GM12878 (cell line): ENCODE measurements around the gene SLC6A12. TPM values are rescaled to one million over a fixed set of nuclear protein-coding genes. Genes with fewer than 3 reads are reported as not detected.

ENCODE experiments used
- ATAC-seq: fragments of 200-7000 bp; cut with Tn5 transposase; 3 replicates; pipeline ENCODE4 v1.9.1; 2020; ENCODE audit warnings: mild to moderate bottlenecking, moderate library complexity
- BruUV-seq: library from RNA; stranded (reverse); fragments of 400-500 nt; replicated peaks from 2 replicates; lab custom pipeline; 2021; lab: Mats Ljungman, UMichigan
- CTCF ChIA-PET: fragments of 300-600 bp; sonication (Branson Sonifier 250); formaldehyde crosslinking; extraction: SDS; loops from one replicate; lab custom pipeline; 2021; ENCODE audit warnings: inconsistent platforms; lab: Yijun Ruan, JAX
- POLR2A ChIA-PET: fragments of 350-600 bp; formaldehyde crosslinking; extraction: SDS; loops from one replicate; lab custom pipeline; 2021; ENCODE audit warnings: inconsistent platforms; lab: Charles Lee
- RAD21 ChIA-PET: fragments of 300-600 bp; sonication (Branson Sonifier 250); formaldehyde crosslinking; loops from one replicate; lab custom pipeline; 2023; ENCODE audit warnings: antibody characterized with exemption; ENCODE audit not compliant: unreplicated experiment; lab: Charles Lee
- SMC1A ChIA-PET: fragments of 300-600 bp; sonication (Branson Sonifier 250); formaldehyde crosslinking; loops from one replicate; lab custom pipeline; 2023; ENCODE audit not compliant: unreplicated experiment, uncharacterized antibody; lab: Charles Lee
- DNase-seq: peaks from one replicate; pipeline ENCODE4 v3.0.0-alpha.2; 2011; ENCODE audit warnings: low read depth, low spot score
- FAIRE-seq: peaks from 3 replicates; lab custom pipeline; 2011; peaks lifted over from hg19 to GRCh38; lab: Jason Lieb, UNC
- H2AFZ ChIP-seq: 2 replicates; pipeline ENCODE4 v1.6.0; 2011; ENCODE audit warnings: low read depth, low read length, control low read depth; ENCODE audit not compliant: control insufficient read depth
- H3K27ac ChIP-seq: 2 replicates; pipeline ENCODE4 v1.5.1; 2011; ENCODE audit warnings: control low read depth; ENCODE audit not compliant: control insufficient read depth, insufficient read depth
- H3K27me3 ChIP-seq, 2 experiments: replicated peaks in 1 of 2; 2 replicates each; pipeline versions ENCODE4 v1.6.0 to v1.6.1; 2011; ENCODE audit warnings: low read length in 1 of 2; ENCODE audit not compliant: control insufficient read depth in 2 of 2, insufficient read depth in 2 of 2
- H3K36me3 ChIP-seq, 2 experiments: 2 replicates each; pipeline ENCODE4 v1.5.1; 2011; ENCODE audit warnings: low read length in 1 of 2; ENCODE audit not compliant: control insufficient read depth in 2 of 2, insufficient read depth in 2 of 2
- H3K4me1 ChIP-seq: 2 replicates; pipeline ENCODE4 v1.6.1; 2011; ENCODE audit warnings: mild to moderate bottlenecking, low read length, moderate library complexity, mixed read lengths; ENCODE audit not compliant: control insufficient read depth, insufficient read depth
- H3K4me2 ChIP-seq: 2 replicates; pipeline ENCODE4 v1.6.0; 2011; ENCODE audit warnings: control low read depth; ENCODE audit not compliant: control insufficient read depth, insufficient read depth
- H3K4me3 ChIP-seq: fragments of 200-600 bp; sonication (generic); 2 replicates; pipeline ENCODE4 v1.5.1; 2016
- H3K79me2 ChIP-seq: 2 replicates; pipeline ENCODE4 v1.6.0; 2011; ENCODE audit warnings: low read length; ENCODE audit not compliant: control insufficient read depth, insufficient read depth
- H3K9ac ChIP-seq: 2 replicates; pipeline ENCODE4 v1.8.0; 2011; ENCODE audit warnings: low read length, control low read depth, mixed read lengths; ENCODE audit not compliant: control insufficient read depth, insufficient read depth
- H3K9me3 ChIP-seq: replicated peaks from 3 replicates; pipeline ENCODE4 v1.5.1; 2011; ENCODE audit warnings: mild to moderate bottlenecking, low read length; ENCODE audit not compliant: control insufficient read depth, insufficient read depth
- H4K20me1 ChIP-seq: 2 replicates; pipeline ENCODE4 v1.6.0; 2011; ENCODE audit not compliant: control insufficient read depth, insufficient read depth
- CHD2 ChIP-seq: IDR thresholded peaks from 2 replicates; pipeline ENCODE4 v1.6.1; 2011; ENCODE audit warnings: low read depth, low read length, improper control_type of control experiment, borderline replicate concordance
- FOS ChIP-seq: IDR thresholded peaks from 3 replicates; pipeline ENCODE4 v1.6.1; 2011; ENCODE audit warnings: borderline replicate concordance; ENCODE audit not compliant: insufficient read length; ENCODE audit errors: extremely low read depth
- HDGF ChIP-seq: fragments of 450-650 bp; IDR thresholded peaks from 2 replicates; pipeline ENCODE4 v1.6.1; 2016; ENCODE audit warnings: antibody characterized with exemption
- NFXL1 ChIP-seq: fragments of 450-650 bp; IDR thresholded peaks from 2 replicates; pipeline ENCODE4 v1.6.1; 2017; ENCODE audit warnings: antibody characterized with exemption, mild to moderate bottlenecking, borderline replicate concordance
- NR2C1 ChIP-seq: fragments of 450-650 bp; IDR thresholded peaks from 2 replicates; pipeline ENCODE4 v1.6.1; 2017; ENCODE audit warnings: antibody characterized with exemption, mild to moderate bottlenecking, moderate library complexity
- NRF1 ChIP-seq: conservative IDR thresholded peaks from 2 replicates; pipeline ENCODE4 v1.6.1; 2011; ENCODE audit warnings: mild to moderate bottlenecking, low read depth, low read length, improper control_type of control experiment
- RB1 ChIP-seq: fragments of 450-650 bp; formaldehyde crosslinking; IDR thresholded peaks from 2 replicates; pipeline ENCODE4 v1.6.1; 2017; ENCODE audit warnings: mild to moderate bottlenecking, borderline replicate concordance
- SIX5 ChIP-seq: IDR thresholded peaks from 2 replicates; pipeline ENCODE4 v1.6.1; 2011; ENCODE audit warnings: mild to moderate bottlenecking, low read depth, low read length, moderate library complexity; ENCODE audit not compliant: severe bottlenecking
- TCF12 ChIP-seq: IDR thresholded peaks from 2 replicates; pipeline ENCODE4 v1.6.1; 2011; ENCODE audit warnings: low read depth, mild to moderate bottlenecking, low read length
- TCF7 ChIP-seq: IDR thresholded peaks from 2 replicates; pipeline ENCODE4 v1.6.1; 2014; ENCODE audit warnings: antibody characterized with exemption, borderline replicate concordance
- YBX1 ChIP-seq: fragments of 450-650 bp; IDR thresholded peaks from 2 replicates; pipeline ENCODE4 v1.6.1; 2016; ENCODE audit warnings: antibody characterized with exemption
- ZBTB33 ChIP-seq: fragments of 450-650 bp; IDR thresholded peaks from 2 replicates; pipeline ENCODE4 v1.6.1; 2017; ENCODE audit warnings: mild to moderate bottlenecking
- ZNF622 ChIP-seq: fragments of 450-650 bp; IDR thresholded peaks from 2 replicates; pipeline ENCODE4 v1.6.1; 2017; ENCODE audit warnings: mild to moderate bottlenecking, inconsistent platforms
- WGBS: methylation state at CpG from one replicate; pipeline ENCODE4 v1.1.6; 2016; ENCODE audit warnings: low lambda C conversion rate; ENCODE audit not compliant: insufficient replicate concordance, insufficient coverage; ENCODE audit errors: missing lambda C conversion rate; 5-methylcytosine and 5-hydroxymethylcytosine counted together
- in situ Hi-C: fragments of 300-500 bp; cut with MboI; formaldehyde crosslinking; loops from 9 replicates; pipeline ENCODE4 v1.14.3; 2018; ENCODE audit warnings: mixed read lengths
- intact Hi-C: fragments of 100-400 bp; cut with micrococcal nuclease; formaldehyde crosslinking; loops from one replicate; pipeline ENCODE4 v1.14.2; 2022; ENCODE audit not compliant: unreplicated experiment
- polyA plus RNA-seq, 11 experiments: library from polyadenylated mRNA; depleted of rRNA in 4 of 11; unstranded in 6 of 11; stranded (reverse) in 5 of 11; fragments of >200 nt; fragmentation: Nextera tagmentation in 4 of 11; fragmentation: Illumina TruSeq in 1 of 11; extraction: Ambion mirVana in 4 of 11; extraction: Trizol in 1 of 11; gene quantifications; 1 replicate in 1 of 11; 2 replicates in 10 of 11; pipeline versions ENCODE4 v1.2.1 to v1.2.3, GENCODE V29; 2011 to 2016; ENCODE audit warnings: inconsistent platforms in 2 of 11, missing spikeins in 2 of 11, low read depth in 1 of 11
- total RNA-seq, 4 experiments: library from RNA; depleted of rRNA in 3 of 4; stranded (reverse); fragments of >200 nt in 3 of 4; fragmentation: Illumina TruSeq in 1 of 4; extraction: Trizol in 1 of 4; gene quantifications; 2 replicates each; pipeline versions ENCODE4 v1.2.1 to v1.2.3, GENCODE V29; 2013 to 2021

The SLC6A12 gene
- total and polyA plus RNA-seq, 10 of the 15 experiments (the other 5 are each of a cell fraction or from before 2014, with no cell fraction given) = 0.06 to 0.11 (median 0.07) TPM; not detected in 7

GRCh38 chr12:227286-227915, 13.4 kb upstream of the SLC6A12 start:
- FAIRE-seq = no peak
- no TSS peak for BruUV-seq
- Histone ChIP-seq H3K79me2 (no peaks in the 10 kb centered on the region), H3K36me3 (no peaks in the 10 kb centered on the region), H3K27ac (no peak overlapping the region), H3K4me3 (no peak overlapping the region), H4K20me1 (no peaks in the 10 kb centered on the region; the same call in 1 of the 2 replicates), H3K4me1 (no peaks in the 10 kb centered on the region), H3K9me3 (no peaks in the 10 kb centered on the region), H2AFZ (no peak overlapping the region), H3K9ac (no peak overlapping the region), H3K4me2 (no peak overlapping the region), H3K27me3 (peaks cover 0 to 4% of the 10 kb centered on the region in 2 experiments)
- WGBS = 32% methylated on average over 7 of the region's 7 CpGs
- ChIA-PET POLR2A (no interaction called here), CTCF (no interaction called here), SMC1A (no interaction called here), RAD21 (no interaction called here)
- in situ Hi-C loops = no loop called here
- no peak for ATAC-seq
- no peak for DNase-seq
- intact Hi-C loops = no loop called here
- TF ChIP-seq FOS = no peak
- TF ChIP-seq TCF12 = no peak
- no peak for TF ChIP-seq TCF7
- no peak for TF ChIP-seq NRF1
- no peak for TF ChIP-seq NFXL1
- no peak for TF ChIP-seq CHD2
- no peak for TF ChIP-seq NR2C1
- TF ChIP-seq RB1 = no peak

- RAD21 ChIA-PET = no interaction called here
- ATAC-seq (no peak), DNase-seq (no peak), FAIRE-seq (no peak)
- H3K9me3 ChIP-seq = no peaks in the 10 kb centered on the region
- WGBS = 54% methylated on average over 14 of the region's 14 CpGs
- no peaks in the 10 kb centered on the region for H3K4me1 ChIP-seq
- in situ Hi-C loops (no loop called here), intact Hi-C loops (no loop called here)
- no peak overlapping the region for H2AFZ ChIP-seq
- H3K9ac ChIP-seq = no peak overlapping the region
- no peak overlapping the region for H3K27ac ChIP-seq
- POLR2A ChIA-PET = no interaction called here
- H3K79me2 ChIP-seq = no peaks in the 10 kb centered on the region
- SMC1A ChIA-PET = no interaction called here
- H3K4me3 ChIP-seq = no peak overlapping the region
- no peaks in the 10 kb centered on the region for H3K36me3 ChIP-seq
- H3K27me3 ChIP-seq = peaks cover 0 to 4% of the 10 kb centered on the region in 2 experiments
- BruUV-seq = no TSS peak
- H3K4me2 ChIP-seq = no peak overlapping the region
- no peaks in the 10 kb centered on the region; the same call in 1 of the 2 replicates for H4K20me1 ChIP-seq
- CTCF ChIA-PET = no interaction called here
- no peak for TF ChIP-seq HDGF
- no peak for TF ChIP-seq ZNF622
- no peak for TF ChIP-seq FOS
- no peak for TF ChIP-seq ZBTB33
- TF ChIP-seq YBX1 = no peak
- no peak for TF ChIP-seq SIX5
Observed at GRCh38 chr12:226401-226800, 12.4 kb upstream of the SLC6A12 start.
